ENCODE data around the gene CAGE1.

Gene CAGE1

DNA sequence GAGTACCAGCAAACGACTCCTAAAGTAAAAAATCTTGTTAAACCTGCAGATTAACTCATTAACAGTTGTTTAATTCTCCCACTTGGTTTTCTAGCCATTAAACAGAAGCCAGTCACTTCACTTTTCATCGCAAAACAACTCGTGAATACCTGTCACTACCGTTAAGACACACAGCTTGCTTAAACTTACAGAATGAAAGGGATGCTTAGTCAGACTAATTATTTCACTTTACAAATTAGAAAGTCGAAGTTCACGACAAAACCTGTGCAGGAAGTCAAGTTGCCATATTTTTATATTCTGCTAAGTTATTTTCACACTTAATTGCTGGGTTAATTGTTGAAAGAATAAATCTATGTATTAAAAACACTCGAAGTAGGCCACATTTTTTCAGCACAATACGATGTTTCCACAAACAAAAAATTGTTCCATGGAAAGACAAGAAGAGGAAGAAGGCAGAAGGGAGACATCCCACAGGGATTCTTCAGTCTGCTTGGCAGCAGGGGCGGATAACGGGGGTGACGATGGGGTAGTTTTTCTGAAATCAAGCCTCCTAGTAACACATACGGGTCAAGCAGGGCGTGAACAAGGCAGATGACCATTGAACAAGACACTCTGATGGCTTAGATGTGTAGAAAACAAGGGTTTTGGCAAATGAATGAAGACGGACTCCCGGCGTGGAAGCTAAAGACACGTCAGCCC is 77.5 kb downstream of the CAGE1 start:
- H3K9me3 ChIP-seq (ENCODE audit: control insufficient read depth, insufficient read depth, low read length): no peaks in the 10 kb centered on the region
- H3K4me1 ChIP-seq (ENCODE audit: control insufficient read depth, low read length): peaks cover 58% of the 10 kb centered on the region
- peaks cover 12% of the 10 kb centered on the region for H4K20me1 ChIP-seq (ENCODE audit: control insufficient read depth, insufficient read depth, low read depth, low read length)
- H3K4me3 ChIP-seq (ENCODE audit: low read length): peak overlapping the region; percentile 98
- no peak for TF ChIP-seq EZH2phosphoT487 (IDR thresholded peaks at IDR 0.05; ENCODE audit: borderline replicate concordance, low read length)
- TF ChIP-seq, protein P1, sequence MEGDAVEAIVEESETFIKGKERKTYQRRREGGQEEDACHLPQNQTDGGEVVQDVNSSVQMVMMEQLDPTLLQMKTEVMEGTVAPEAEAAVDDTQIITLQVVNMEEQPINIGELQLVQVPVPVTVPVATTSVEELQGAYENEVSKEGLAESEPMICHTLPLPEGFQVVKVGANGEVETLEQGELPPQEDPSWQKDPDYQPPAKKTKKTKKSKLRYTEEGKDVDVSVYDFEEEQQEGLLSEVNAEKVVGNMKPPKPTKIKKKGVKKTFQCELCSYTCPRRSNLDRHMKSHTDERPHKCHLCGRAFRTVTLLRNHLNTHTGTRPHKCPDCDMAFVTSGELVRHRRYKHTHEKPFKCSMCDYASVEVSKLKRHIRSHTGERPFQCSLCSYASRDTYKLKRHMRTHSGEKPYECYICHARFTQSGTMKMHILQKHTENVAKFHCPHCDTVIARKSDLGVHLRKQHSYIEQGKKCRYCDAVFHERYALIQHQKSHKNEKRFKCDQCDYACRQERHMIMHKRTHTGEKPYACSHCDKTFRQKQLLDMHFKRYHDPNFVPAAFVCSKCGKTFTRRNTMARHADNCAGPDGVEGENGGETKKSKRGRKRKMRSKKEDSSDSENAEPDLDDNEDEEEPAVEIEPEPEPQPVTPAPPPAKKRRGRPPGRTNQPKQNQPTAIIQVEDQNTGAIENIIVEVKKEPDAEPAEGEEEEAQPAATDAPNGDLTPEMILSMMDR (IDR thresholded peaks at IDR 0.05; ENCODE audit: low read depth, low read length, poor library complexity, severe bottlenecking): no peak
- H3K27me3 ChIP-seq (ENCODE audit: control insufficient read depth, low read length): no peaks in the 10 kb centered on the region
- H3K79me2 ChIP-seq (ENCODE audit: control insufficient read depth, low read length): peaks cover 63% of the 10 kb centered on the region
- peak overlapping the region; percentile 60 for H3K27ac ChIP-seq (ENCODE audit: low read depth, low read length)
- H3K4me2 ChIP-seq (ENCODE audit: low read length): peak overlapping the region; percentile 97
- H3K36me3 ChIP-seq (ENCODE audit: control insufficient read depth, low read length): peaks cover 56% of the 10 kb centered on the region
- peaks cover 2% of the 10 kb centered on the region; the same call in 1 of the 2 replicates for H3F3A ChIP-seq (ENCODE audit: control insufficient read depth, insufficient read depth)
- no peaks in the 10 kb centered on the region for H3K9me2 ChIP-seq (replicated peaks; ENCODE audit: control insufficient read depth, low read length)

- no peak overlapping the region for H3K27ac ChIP-seq (ENCODE audit: low read depth, low read length)
Observed at GRCh38 chr6:7311176-7311575, 78.4 kb downstream of the CAGE1 start.

GRCh38 chr6:7309050-7309449 is 80.5 kb downstream of the CAGE1 start:
- H3K9me3 ChIP-seq (ENCODE audit: control insufficient read depth, insufficient read depth, low read length): no peaks in the 10 kb centered on the region
- peak overlapping the region; percentile 3; the same call in 1 of the 2 replicates for H3K4me2 ChIP-seq (ENCODE audit: low read length)
- peaks cover 16% of the 10 kb centered on the region for H4K20me1 ChIP-seq (ENCODE audit: control insufficient read depth, insufficient read depth, low read depth, low read length)
- no peaks in the 10 kb centered on the region for H3K27me3 ChIP-seq (ENCODE audit: control insufficient read depth, low read length)
- no peak overlapping the region for H3K4me3 ChIP-seq (ENCODE audit: low read length)
- H3K79me2 ChIP-seq (ENCODE audit: control insufficient read depth, low read length): peaks cover 93% of the 10 kb centered on the region
- peaks cover 84% of the 10 kb centered on the region for H3K36me3 ChIP-seq (ENCODE audit: control insufficient read depth, low read length)
- H3K4me1 ChIP-seq (ENCODE audit: control insufficient read depth, low read length): peaks cover 72% of the 10 kb centered on the region
- TF ChIP-seq, protein P1 (IDR thresholded peaks at IDR 0.05; ENCODE audit: low read depth, low read length, poor library complexity, severe bottlenecking): no peak
- TF ChIP-seq EZH2phosphoT487 (IDR thresholded peaks at IDR 0.05; ENCODE audit: borderline replicate concordance, low read length): no peak
- no peak overlapping the region for H3K27ac ChIP-seq (ENCODE audit: low read depth, low read length)
- H3K9me2 ChIP-seq (replicated peaks; ENCODE audit: control insufficient read depth, low read length): no peaks in the 10 kb centered on the region
- peaks cover 6% of the 10 kb centered on the region for H3F3A ChIP-seq (ENCODE audit: control insufficient read depth, insufficient read depth)

More at GRCh38 chr6:7311176-7311575, 78.4 kb downstream of the CAGE1 start:
- Histone ChIP-seq H3K36me3 (ENCODE audit: control insufficient read depth, low read length) (peaks cover 63% of the 10 kb centered on the region), H3K4me1 (ENCODE audit: control insufficient read depth, low read length) (peaks cover 66% of the 10 kb centered on the region), H3K27me3 (ENCODE audit: control insufficient read depth, low read length) (no peaks in the 10 kb centered on the region), H3K79me2 (ENCODE audit: control insufficient read depth, low read length) (peaks cover 72% of the 10 kb centered on the region), H4K20me1 (ENCODE audit: control insufficient read depth, insufficient read depth, low read depth, low read length) (peaks cover 12% of the 10 kb centered on the region), H3K4me3 (ENCODE audit: low read length) (peak overlapping the region; percentile 98), H3K9me2 (replicated peaks; ENCODE audit: control insufficient read depth, low read length) (no peaks in the 10 kb centered on the region), H3K4me2 (ENCODE audit: low read length) (peak overlapping the region; percentile 97), H3F3A (ENCODE audit: control insufficient read depth, insufficient read depth) (peaks cover 2% of the 10 kb centered on the region; the same call in 1 of the 2 replicates), H3K9me3 (ENCODE audit: control insufficient read depth, insufficient read depth, low read length) (no peaks in the 10 kb centered on the region)
- no peak for TF ChIP-seq EZH2phosphoT487 (IDR thresholded peaks at IDR 0.05; ENCODE audit: borderline replicate concordance, low read length)
- TF ChIP-seq, protein P1 (IDR thresholded peaks at IDR 0.05; ENCODE audit: low read depth, low read length, poor library complexity, severe bottlenecking): no peak
